ENCODE measurements around the gene SLCO4A1.

DNA sequence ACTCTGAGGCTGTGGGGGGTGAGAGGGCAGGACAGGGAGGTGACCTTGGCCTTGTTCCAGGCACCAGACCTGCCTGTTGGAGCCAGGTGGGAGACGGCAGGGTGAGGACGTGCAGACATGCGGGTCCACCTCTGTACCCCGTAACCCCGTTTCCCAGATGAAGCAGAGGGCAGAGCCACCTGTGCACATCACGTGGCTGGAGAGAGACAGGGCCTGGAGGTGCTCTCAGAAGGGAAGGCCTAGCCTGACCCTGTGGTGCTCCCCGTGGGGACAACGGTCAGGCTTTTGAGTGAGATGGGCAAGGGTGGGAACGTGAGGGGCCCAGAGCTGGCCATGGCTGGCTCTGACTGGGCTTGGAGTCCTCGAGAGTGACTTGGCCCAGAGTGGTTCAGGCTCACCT, 72.9 kb downstream of the SLCO4A1 start:
- TF ChIP-seq, protein P1, sequence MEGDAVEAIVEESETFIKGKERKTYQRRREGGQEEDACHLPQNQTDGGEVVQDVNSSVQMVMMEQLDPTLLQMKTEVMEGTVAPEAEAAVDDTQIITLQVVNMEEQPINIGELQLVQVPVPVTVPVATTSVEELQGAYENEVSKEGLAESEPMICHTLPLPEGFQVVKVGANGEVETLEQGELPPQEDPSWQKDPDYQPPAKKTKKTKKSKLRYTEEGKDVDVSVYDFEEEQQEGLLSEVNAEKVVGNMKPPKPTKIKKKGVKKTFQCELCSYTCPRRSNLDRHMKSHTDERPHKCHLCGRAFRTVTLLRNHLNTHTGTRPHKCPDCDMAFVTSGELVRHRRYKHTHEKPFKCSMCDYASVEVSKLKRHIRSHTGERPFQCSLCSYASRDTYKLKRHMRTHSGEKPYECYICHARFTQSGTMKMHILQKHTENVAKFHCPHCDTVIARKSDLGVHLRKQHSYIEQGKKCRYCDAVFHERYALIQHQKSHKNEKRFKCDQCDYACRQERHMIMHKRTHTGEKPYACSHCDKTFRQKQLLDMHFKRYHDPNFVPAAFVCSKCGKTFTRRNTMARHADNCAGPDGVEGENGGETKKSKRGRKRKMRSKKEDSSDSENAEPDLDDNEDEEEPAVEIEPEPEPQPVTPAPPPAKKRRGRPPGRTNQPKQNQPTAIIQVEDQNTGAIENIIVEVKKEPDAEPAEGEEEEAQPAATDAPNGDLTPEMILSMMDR (IDR thresholded peaks at IDR 0.05): no peak
- no peak for TF ChIP-seq ZFX (IDR thresholded peaks at IDR 0.05; ENCODE audit: borderline replicate concordance)
